HL-60 (cell line): ENCODE results near the gene NCBP2.

Experiments used
- DNase-seq, 2 experiments: peaks; one replicate each; pipeline ENCODE4 v3.0.0-alpha.2; 2010 to 2020; ENCODE audit warnings: low read depth in 1 of 2, low spot score in 1 of 2
- H3K27ac ChIP-seq: fragments of 250-450 bp; sonication (Bioruptor Pico); replicated peaks from 2 replicates; pipeline ENCODE4 v1.5.1; 2020; ENCODE audit warnings: mild to moderate bottlenecking, moderate library complexity
- H3K27me3 ChIP-seq: fragments of 250-450 bp; sonication (Bioruptor Pico); 2 replicates; pipeline ENCODE4 v1.5.1; 2021; ENCODE audit warnings: mild to moderate bottlenecking, moderate library complexity; ENCODE audit not compliant: insufficient read depth, poor library complexity, severe bottlenecking
- H3K4me3 ChIP-seq: replicated peaks from 2 replicates; pipeline ENCODE4 v1.5.1; 2011; ENCODE audit warnings: mild to moderate bottlenecking, control low read depth, low read length; ENCODE audit not compliant: insufficient read depth
- GABPA ChIP-seq: IDR thresholded peaks from 2 replicates; pipeline ENCODE4 v1.6.1; 2012; ENCODE audit warnings: low read depth
- POLR2AphosphoS5 ChIP-seq: IDR thresholded peaks from 2 replicates; pipeline ENCODE4 v1.6.1; 2012; ENCODE audit warnings: low read depth
- SPI1 ChIP-seq: IDR thresholded peaks from 2 replicates; pipeline ENCODE4 v1.6.1; 2012; ENCODE audit warnings: low read depth, mild to moderate bottlenecking, borderline replicate concordance
- TF ChIP-seq, protein P1 (sequence below): IDR thresholded peaks from 2 replicates; pipeline ENCODE4 v1.6.1; 2012; ENCODE audit warnings: low read depth; ENCODE audit not compliant: insufficient replicate concordance
- TF ChIP-seq, protein P2 (sequence below): IDR thresholded peaks from one replicate; pipeline ENCODE4 v1.5.1; 2011; ENCODE audit warnings: low read length, control low read depth, inconsistent platforms; ENCODE audit not compliant: insufficient read depth

Gene NCBP2

DNA sequence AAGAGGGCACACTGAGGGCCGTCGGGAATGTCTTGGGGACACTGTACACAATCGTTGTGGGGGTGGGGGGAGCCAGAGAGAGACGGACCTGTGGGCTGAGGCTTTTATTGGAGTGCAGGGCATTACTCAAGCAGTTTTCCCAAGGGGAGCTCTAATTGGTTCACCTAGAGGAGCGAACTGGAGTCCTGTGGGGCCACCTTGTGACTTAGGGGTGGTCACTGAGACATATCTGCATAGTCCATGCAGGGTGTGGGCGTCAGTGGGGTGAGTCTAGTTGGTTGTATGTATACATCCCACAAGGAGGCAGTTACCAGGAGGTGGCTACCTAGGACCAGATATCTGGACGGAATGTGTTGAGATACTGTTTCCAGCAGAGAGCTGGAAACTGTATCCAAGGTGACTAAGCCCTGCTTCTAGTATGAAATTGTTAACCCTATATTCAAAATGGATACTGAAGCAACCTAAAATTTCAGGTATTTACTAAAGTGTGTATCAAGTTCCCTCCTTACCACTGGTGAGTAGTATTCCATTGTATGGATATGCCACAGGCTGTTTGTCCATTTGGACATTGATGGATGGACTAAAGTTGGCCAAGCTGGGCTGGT lies 28.9 kb upstream of the NCBP2 start:
- H3K27ac ChIP-seq = no peak overlapping the region
- H3K27me3 ChIP-seq = no peaks in the 10 kb centered on the region
- no peak for DNase-seq
- no peak overlapping the region for H3K4me3 ChIP-seq
- TF ChIP-seq, protein P1, sequence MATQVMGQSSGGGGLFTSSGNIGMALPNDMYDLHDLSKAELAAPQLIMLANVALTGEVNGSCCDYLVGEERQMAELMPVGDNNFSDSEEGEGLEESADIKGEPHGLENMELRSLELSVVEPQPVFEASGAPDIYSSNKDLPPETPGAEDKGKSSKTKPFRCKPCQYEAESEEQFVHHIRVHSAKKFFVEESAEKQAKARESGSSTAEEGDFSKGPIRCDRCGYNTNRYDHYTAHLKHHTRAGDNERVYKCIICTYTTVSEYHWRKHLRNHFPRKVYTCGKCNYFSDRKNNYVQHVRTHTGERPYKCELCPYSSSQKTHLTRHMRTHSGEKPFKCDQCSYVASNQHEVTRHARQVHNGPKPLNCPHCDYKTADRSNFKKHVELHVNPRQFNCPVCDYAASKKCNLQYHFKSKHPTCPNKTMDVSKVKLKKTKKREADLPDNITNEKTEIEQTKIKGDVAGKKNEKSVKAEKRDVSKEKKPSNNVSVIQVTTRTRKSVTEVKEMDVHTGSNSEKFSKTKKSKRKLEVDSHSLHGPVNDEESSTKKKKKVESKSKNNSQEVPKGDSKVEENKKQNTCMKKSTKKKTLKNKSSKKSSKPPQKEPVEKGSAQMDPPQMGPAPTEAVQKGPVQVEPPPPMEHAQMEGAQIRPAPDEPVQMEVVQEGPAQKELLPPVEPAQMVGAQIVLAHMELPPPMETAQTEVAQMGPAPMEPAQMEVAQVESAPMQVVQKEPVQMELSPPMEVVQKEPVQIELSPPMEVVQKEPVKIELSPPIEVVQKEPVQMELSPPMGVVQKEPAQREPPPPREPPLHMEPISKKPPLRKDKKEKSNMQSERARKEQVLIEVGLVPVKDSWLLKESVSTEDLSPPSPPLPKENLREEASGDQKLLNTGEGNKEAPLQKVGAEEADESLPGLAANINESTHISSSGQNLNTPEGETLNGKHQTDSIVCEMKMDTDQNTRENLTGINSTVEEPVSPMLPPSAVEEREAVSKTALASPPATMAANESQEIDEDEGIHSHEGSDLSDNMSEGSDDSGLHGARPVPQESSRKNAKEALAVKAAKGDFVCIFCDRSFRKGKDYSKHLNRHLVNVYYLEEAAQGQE = no peak
- TF ChIP-seq POLR2AphosphoS5 = no peak
- TF ChIP-seq, protein P2, sequence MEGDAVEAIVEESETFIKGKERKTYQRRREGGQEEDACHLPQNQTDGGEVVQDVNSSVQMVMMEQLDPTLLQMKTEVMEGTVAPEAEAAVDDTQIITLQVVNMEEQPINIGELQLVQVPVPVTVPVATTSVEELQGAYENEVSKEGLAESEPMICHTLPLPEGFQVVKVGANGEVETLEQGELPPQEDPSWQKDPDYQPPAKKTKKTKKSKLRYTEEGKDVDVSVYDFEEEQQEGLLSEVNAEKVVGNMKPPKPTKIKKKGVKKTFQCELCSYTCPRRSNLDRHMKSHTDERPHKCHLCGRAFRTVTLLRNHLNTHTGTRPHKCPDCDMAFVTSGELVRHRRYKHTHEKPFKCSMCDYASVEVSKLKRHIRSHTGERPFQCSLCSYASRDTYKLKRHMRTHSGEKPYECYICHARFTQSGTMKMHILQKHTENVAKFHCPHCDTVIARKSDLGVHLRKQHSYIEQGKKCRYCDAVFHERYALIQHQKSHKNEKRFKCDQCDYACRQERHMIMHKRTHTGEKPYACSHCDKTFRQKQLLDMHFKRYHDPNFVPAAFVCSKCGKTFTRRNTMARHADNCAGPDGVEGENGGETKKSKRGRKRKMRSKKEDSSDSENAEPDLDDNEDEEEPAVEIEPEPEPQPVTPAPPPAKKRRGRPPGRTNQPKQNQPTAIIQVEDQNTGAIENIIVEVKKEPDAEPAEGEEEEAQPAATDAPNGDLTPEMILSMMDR = no peak

DNA sequence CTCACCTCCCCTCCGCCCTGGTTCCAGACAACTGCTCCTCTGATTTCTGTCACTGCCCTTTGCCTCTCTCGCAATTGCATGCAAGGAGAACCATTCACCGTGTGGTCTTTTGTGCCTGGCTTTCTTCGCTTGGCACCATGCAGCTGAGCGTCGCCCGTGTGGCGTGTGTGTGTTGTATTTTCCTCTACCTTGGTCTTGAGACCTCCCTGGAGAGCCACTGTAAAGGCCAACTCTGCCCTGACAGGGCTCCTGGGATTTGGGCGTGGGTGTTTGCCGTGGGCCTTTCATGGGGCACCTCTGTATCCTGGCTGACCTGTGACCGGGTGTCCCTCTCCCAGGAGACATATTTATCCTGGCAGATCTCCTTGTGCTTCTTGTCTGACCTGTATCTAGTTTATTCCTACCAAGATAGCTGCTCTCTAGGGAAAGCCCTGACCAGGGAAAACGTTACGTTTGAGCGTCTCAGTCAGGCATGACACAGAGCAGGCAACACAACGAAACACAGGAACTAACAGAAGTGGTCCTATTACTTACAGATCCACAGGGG lies 28.3 kb upstream of the NCBP2 start:
- no peak for TF ChIP-seq SPI1
- TF ChIP-seq, protein P1 = no peak
- TF ChIP-seq POLR2AphosphoS5 = no peak
- TF ChIP-seq, protein P2 = no peak
- TF ChIP-seq GABPA = no peak
- Histone ChIP-seq H3K27ac (no peak overlapping the region), H3K4me3 (no peak overlapping the region), H3K27me3 (no peaks in the 10 kb centered on the region)
- no peak for DNase-seq

- Histone ChIP-seq H3K4me3 (peak overlapping the region; percentile 64), H3K27ac (peak overlapping the region; percentile 97), H3K27me3 (no peaks in the 10 kb centered on the region)
- DNase-seq = peak; percentile 50 to 56
- TF ChIP-seq, protein P1 = no peak
- TF ChIP-seq, protein P2 = peak; percentile 19
These were observed 27.6 kb upstream of the NCBP2 start for GRCh38 chr3:196969660-196970546.
